AG04449 (cell line): ENCODE data around the gene WFIKKN1.

Experiments
- CTCF ChIA-PET: fragments of 350-600 bp; formaldehyde crosslinking; extraction: SDS; loops from one replicate; lab custom pipeline; 2021; ENCODE audit warnings: antibody characterized with exemption; lab: Yijun Ruan, JAX
- POLR2A ChIA-PET: fragments of 400-600, 350-600 bp; formaldehyde crosslinking; extraction: SDS; loops from one replicate; lab custom pipeline; 2020; ENCODE audit warnings: antibody characterized with exemption, inconsistent platforms; lab: Yijun Ruan, JAX
- DNase-seq: peaks from one replicate; pipeline ENCODE4 v3.0.0-alpha.2; 2010; ENCODE audit warnings: low read depth, low spot score
- H3K4me3 ChIP-seq: 2 replicates; pipeline ENCODE4 v1.5.1; 2011; ENCODE audit warnings: low read depth, mild to moderate bottlenecking, control low read depth, low read length
- TF ChIP-seq, protein P1 (sequence below): IDR thresholded peaks from one replicate; pipeline ENCODE4 v1.5.1; 2011; ENCODE audit warnings: mild to moderate bottlenecking, moderate library complexity, low read length, control low read depth, inconsistent platforms; ENCODE audit not compliant: insufficient read depth; ENCODE audit errors: missing control alignments

The WFIKKN1 gene

DNA sequence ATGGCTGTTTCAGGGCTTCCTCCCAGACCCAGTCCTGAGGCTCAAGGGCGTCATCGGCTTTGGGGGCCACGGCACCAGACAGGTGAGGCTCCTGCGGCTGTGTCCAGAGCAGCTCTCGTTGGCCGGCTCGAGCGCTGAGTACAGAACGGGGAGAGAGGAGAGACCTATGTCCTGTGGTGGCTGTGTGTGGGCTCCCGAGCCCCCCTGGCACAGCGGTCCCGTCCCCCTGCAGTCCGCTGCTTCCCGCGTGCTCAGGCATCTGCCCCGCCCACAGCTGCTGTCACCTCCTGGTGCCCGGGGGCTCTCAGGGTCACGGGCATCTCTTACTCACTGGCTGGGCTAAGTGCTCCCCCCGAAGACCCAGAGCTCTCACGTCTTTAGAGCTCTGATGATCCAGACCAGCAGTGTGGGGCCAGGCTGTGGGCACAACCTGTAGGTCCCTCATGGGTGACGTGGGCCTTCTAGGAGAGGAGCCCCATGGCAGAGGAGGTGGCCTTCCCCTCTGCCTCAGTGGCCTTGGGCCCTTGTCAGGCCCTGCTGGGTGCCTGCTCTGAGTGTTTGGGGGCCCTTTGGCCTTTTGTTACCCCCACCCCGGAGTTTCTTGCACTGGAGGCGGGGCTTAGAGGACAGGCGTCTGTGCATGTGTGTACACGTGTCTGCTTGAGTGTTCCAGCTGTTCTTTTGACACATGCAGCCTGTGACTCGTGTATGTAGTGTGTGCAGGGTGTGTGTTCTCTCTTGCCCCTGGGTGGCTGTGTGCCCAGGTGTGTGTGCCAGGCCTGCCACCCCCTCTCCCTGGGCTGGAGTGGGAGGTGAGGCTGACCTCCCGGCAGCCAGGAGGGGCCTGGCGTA lies 21.9 kb downstream of the WFIKKN1 start:
- TF ChIP-seq, protein P1, sequence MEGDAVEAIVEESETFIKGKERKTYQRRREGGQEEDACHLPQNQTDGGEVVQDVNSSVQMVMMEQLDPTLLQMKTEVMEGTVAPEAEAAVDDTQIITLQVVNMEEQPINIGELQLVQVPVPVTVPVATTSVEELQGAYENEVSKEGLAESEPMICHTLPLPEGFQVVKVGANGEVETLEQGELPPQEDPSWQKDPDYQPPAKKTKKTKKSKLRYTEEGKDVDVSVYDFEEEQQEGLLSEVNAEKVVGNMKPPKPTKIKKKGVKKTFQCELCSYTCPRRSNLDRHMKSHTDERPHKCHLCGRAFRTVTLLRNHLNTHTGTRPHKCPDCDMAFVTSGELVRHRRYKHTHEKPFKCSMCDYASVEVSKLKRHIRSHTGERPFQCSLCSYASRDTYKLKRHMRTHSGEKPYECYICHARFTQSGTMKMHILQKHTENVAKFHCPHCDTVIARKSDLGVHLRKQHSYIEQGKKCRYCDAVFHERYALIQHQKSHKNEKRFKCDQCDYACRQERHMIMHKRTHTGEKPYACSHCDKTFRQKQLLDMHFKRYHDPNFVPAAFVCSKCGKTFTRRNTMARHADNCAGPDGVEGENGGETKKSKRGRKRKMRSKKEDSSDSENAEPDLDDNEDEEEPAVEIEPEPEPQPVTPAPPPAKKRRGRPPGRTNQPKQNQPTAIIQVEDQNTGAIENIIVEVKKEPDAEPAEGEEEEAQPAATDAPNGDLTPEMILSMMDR = no peak
- H3K4me3 ChIP-seq = no peak overlapping the region
- no peak for DNase-seq
- ChIA-PET CTCF (interaction anchor here (1.1 to 2.3 kb wide), 3 partner anchors 9 to 15 kb away, joined by 4 to 13 read pairs (median 4); partner anchors contain the start of gene RHOT2), POLR2A (interaction anchor here (1.0 kb wide), 1 partner anchor 16 kb away, joined by 4 read pairs; the partner anchor contains the start of gene METTL26)

DNA sequence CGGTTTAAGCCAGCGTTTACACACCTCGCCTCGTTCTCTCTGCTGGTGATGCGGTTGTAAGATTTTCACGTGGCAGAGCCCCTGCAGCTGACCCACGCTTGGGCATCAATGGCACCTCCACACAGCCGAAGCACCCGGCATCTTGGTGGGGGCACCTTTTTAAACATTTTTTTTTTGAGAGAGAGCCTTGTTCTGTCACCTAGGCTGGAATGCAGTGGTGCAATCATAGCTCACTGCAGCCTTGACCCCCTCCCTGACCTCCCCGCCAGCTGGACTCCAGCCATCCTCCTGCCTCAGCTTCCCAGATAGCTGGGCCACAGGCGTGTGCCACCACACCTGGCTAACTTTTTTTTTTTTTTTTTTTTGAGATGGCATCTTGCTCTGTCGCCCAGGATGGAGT lies 23.2 kb downstream of the WFIKKN1 start:
- ChIA-PET CTCF (interaction anchor here (1.2 kb wide), 1 partner anchor 13 kb away, joined by 4 read pairs; the partner anchor contains the start of gene RHOT2), POLR2A (no interaction called here)
- no peak overlapping the region for H3K4me3 ChIP-seq
- TF ChIP-seq, protein P1 = no peak
- DNase-seq = no peak

- TF ChIP-seq, protein P1 = no peak
- ChIA-PET CTCF (interaction anchor here (1.5 kb wide), 1 partner anchor 10 kb away, joined by 6 read pairs; the partner anchor contains the start of gene RHOT2), POLR2A (no interaction called here)
- H3K4me3 ChIP-seq = no peak overlapping the region
- DNase-seq = no peak
Measured at GRCh38 chr16:657487-657886, 26.7 kb downstream of the WFIKKN1 start.

DNA sequence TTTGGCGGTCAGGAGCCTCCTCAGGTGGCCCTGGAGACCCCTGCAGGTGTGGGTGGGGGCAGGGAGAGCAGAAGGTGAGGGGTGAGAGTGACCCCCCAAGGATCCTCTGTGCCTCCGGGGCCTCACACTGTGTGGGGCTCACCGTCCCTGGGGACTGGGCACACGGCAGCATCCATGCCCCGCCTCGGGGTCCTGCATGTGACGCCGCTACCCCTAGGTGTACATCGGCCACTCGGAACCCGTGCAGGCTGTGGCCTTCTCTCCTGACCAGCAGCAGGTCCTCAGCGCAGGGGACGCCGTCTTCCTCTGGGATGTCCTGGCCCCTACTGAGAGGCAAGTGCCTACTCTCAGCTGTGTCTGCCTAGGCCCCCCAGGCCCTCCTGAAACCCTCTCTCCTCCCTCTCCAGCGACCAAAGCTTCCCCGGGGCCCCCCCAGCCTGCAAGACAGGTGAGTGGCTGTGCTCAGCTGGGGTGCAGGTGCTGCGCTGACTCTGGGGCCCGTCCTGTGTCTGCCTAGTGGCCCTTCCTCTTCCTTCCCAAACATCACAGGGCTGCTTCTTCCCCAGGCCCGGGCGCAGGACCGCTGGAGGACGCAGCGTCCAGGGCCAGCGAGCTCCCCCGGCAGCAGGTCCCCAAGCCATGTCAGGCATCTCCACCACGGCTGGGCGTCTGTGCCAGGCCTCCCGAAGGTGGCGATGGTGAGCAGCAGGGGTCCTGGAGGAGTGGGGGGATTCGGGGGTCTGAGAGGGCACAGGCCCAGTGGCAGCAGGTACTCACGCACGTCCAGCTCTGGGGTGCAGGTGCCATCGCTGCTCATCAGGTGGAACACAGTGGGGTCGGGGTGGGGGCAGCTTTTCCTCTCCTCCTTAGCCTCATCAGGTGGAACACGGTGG lies 28.1 kb downstream of the WFIKKN1 start:
- TF ChIP-seq, protein P1 = no peak
- H3K4me3 ChIP-seq = no peak overlapping the region
- POLR2A ChIA-PET = no interaction called here
- CTCF ChIA-PET = interaction anchor here (0.8 to 2.2 kb wide), 7 partner anchors 9 to 82 kb away, joined by 3 to 11 read pairs (median 3); partner anchors contain the start of gene WDR90
- no peak for DNase-seq

- ChIA-PET CTCF (interaction anchor here (0.8 to 2.2 kb wide), 8 partner anchors 8 to 82 kb away, joined by 3 to 11 read pairs (median 3); partner anchors contain the start of gene WDR90), POLR2A (no interaction called here)
- DNase-seq = no peak
- TF ChIP-seq, protein P1 = no peak
- no peak overlapping the region for H3K4me3 ChIP-seq
Measured at GRCh38 chr16:659618-660017, 28.8 kb downstream of the WFIKKN1 start.

DNA sequence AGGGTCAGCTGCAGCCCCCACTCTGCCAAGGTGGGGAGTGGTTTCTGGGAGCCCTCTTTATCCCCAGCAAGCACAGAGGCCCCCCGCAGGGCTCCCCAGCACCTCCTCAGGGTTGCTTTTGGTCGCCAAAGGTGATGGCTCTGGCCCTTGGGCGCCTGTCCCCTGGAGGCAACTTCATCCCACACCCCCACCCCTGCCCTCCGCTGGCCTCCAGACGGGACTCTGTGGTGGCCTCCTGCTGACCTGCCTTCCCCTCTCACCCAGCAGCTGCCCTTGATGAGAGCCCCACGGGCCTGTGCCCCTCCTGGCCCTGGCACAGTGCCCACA lies 29.3 kb downstream of the WFIKKN1 start:
- no peak for DNase-seq
- H3K4me3 ChIP-seq = no peak overlapping the region
- POLR2A ChIA-PET = no interaction called here

More for the DNA sequence above, 29.3 kb downstream of the WFIKKN1 start:
- CTCF ChIA-PET = interaction anchor here (1.0 to 2.2 kb wide), 6 partner anchors 10 to 83 kb away, joined by 3 to 11 read pairs (median 4); partner anchors contain the start of gene WDR90
- TF ChIP-seq, protein P1 = no peak
